Measurements from ENCODE around the gene HEATR5B.
"Not testable (repeated sequence)": the region's sequence is repeated elsewhere in the genome, so short reads cannot be mapped to it uniquely, and the experiment has no call there.

The HEATR5B gene

DNA sequence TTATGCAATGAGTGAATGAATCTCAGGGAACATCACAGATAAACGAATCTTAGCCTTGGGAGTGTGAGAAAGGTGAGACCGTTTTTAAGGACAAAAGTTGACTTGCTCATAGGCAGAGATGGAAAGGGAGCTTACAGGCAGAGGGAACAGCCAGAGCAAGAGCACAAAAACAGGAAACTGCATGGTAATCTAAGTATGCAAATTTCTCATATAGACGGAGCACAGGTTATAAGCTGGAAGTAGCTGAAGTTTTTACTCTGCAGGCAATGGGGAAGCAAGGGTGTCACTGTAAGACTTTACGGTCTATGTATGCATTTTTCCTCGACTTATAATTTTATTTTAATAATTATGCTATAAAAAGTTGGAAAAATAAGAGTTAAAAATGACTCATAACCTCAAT is 73.0 kb downstream of the HEATR5B start:
- TF ChIP-seq, protein P1, sequence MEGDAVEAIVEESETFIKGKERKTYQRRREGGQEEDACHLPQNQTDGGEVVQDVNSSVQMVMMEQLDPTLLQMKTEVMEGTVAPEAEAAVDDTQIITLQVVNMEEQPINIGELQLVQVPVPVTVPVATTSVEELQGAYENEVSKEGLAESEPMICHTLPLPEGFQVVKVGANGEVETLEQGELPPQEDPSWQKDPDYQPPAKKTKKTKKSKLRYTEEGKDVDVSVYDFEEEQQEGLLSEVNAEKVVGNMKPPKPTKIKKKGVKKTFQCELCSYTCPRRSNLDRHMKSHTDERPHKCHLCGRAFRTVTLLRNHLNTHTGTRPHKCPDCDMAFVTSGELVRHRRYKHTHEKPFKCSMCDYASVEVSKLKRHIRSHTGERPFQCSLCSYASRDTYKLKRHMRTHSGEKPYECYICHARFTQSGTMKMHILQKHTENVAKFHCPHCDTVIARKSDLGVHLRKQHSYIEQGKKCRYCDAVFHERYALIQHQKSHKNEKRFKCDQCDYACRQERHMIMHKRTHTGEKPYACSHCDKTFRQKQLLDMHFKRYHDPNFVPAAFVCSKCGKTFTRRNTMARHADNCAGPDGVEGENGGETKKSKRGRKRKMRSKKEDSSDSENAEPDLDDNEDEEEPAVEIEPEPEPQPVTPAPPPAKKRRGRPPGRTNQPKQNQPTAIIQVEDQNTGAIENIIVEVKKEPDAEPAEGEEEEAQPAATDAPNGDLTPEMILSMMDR (IDR thresholded peaks at IDR 0.05; ENCODE audit: low read depth, low read length): no peak
- DNase-seq (ENCODE audit: extremely low read depth, low read depth): no peak

- no peak for DNase-seq (ENCODE audit: extremely low read depth, low read depth)
- TF ChIP-seq, protein P1 (IDR thresholded peaks at IDR 0.05; ENCODE audit: low read depth, low read length): no peak
Measured at GRCh38 chr2:37005118-37005868, 78.9 kb downstream of the HEATR5B start.

DNA sequence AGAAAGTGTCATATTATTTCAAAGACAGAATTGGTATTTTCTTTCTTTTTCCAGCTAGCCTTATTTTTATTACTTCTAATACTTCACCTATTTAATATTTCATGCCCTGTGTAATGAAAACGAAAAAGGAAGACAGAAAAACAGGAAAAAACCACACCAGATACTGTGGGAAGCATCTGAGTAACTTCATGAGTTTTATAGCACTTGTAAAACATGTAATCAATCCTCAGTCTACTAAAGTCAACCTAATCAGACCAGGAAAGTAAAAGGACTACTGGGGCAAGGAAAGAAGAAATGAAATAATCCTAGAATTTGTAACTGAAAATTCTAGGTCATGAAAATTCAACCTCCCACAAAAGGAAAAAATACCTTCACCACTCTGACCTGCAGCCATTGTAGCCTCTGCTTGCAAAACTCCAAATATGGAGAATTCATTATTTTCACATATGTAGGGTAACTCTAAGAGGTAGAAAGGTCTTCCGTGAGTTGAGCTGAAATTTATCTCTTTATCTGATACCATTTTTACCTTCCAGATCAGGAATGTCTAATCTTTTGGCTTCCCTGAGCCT is 83.1 kb downstream of the HEATR5B start:
- TF ChIP-seq, protein P1 (IDR thresholded peaks at IDR 0.05; ENCODE audit: low read depth, low read length): no peak
- no peak for DNase-seq (ENCODE audit: extremely low read depth, low read depth)

GRCh38 chr2:37000318-37000717 is 83.9 kb downstream of the HEATR5B start:
- DNase-seq (ENCODE audit: extremely low read depth, low read depth): no peak

DNA sequence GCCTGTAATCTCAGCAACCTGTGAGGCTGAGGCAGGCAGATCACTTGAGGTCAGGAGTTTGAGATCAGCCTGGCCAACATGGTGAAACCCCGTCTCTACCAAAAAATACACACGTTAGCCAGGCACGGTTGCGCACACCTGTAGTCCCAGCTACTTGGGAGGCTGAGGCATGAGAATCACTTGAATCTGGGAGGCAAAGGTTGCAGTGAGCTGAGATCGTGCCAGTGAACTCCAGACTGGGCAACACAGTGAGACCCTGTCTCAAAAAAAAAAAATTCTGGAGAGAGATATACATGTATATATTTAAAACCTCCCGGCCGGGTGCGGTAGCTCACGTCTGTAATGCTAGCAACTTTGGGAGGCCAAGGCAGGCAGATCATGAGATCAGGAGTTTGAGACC is 84.8 kb downstream of the HEATR5B start:
- DNase-seq (ENCODE audit: extremely low read depth, low read depth): not testable (repeated sequence)

More at GRCh38 chr2:37000318-37000717, 83.9 kb downstream of the HEATR5B start:
- TF ChIP-seq, protein P1 (IDR thresholded peaks at IDR 0.05; ENCODE audit: low read depth, low read length): no peak

DNA sequence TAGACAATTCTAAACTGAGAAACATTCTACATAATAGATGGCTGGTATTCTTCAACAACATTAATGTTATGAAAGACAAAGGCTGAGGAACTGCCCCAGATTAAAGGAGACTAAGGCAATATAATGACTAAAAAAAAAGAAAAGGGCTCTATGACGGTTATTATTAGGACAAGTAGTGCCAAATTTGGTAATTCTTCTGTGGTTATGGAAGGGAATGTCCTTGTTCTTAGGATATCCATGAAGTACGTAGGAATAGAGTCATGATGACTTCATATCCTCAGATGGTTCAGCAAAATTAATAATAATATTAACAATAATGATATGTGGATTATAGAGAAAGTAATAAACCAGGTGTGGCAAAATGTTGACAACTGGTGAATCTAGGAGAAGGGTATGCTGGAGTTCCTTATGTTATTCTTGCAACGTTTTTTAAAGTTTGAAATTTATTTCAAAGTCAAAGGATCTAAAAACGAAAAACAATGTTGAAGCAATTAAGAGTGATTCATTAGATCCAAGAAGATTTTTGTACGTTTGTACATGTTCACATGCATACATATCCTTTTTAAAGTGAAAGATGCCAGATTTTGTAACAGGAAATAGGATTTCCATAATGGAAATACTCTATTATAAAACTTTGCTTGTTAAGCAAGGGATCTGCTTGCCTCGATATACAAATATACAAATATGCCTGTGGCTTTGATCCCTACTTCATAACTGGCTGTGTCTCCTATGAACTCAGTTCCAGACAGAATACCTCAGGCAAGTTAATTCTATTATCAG is 90.1 kb downstream of the HEATR5B start:
- TF ChIP-seq, protein P1 (IDR thresholded peaks at IDR 0.05; ENCODE audit: low read depth, low read length): no peak
- DNase-seq (ENCODE audit: extremely low read depth, low read depth): no peak

DNA sequence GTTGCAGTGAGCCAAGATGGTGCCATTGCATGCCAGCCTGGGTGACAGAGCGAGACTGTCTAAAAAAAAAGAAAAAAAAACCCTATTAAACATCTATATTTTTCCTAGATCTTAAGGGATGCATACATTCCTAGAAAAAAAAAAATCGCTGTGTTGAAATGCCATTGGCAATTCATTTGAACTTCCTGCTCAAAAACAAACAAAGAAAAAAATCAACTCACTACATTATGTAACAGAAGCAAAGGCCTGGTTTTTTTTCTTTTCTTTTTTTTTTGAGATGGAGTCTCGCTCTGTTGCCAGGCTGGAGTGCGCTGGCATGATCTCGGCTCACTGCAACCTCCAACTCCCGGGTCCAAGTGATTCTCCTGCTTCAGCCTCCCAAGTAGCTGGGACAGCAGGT is 96.2 kb downstream of the HEATR5B start:
- TF ChIP-seq, protein P1 (IDR thresholded peaks at IDR 0.05; ENCODE audit: low read depth, low read length): no peak
- DNase-seq (ENCODE audit: extremely low read depth, low read depth): no peak
